Lung microvascular endothelial cell (primary cell): ENCODE measurements around the gene UBE2QL1. TPM values are rescaled to one million over a fixed set of nuclear protein-coding genes. Genes with fewer than 3 reads are reported as not detected.

ENCODE experiments used
- DNase-seq, 2 donors: peaks; one replicate each; pipeline versions ENCODE4 v3.0.0 to v3.0.0-alpha.2; 2010; ENCODE audit warnings: low read depth in 2 of 2
- total RNA-seq: library from RNA; depleted of rRNA; stranded (reverse); fragments of >200 nt; gene quantifications from 2 replicates; pipeline ENCODE4 v1.2.1, GENCODE V29; 2014

The UBE2QL1 gene
- under 0.01 and 0.20 TPM in 2 replicates for total RNA-seq

GRCh38 chr5:6448622-6449464 lies at the start of gene UBE2QL1:
Gene UBE2QL1, plus strand, starts transcription at chr5:6448859. Its CDS starts 35 bp downstream, at chr5:6448894.
- peak; percentile 12 to 37 for DNase-seq

- DNase-seq, result peak in 1 of 2 donors; percentile 20
Observed at GRCh38 chr5:6399980-6400910, 48.4 kb upstream of the UBE2QL1 start.

- DNase-seq, result no peak
Observed at GRCh38 chr5:6401410-6401809, 47.2 kb upstream of the UBE2QL1 start.

- no peak for DNase-seq
Observed at GRCh38 chr5:6402939-6403338, 45.7 kb upstream of the UBE2QL1 start.

- DNase-seq, result no peak
Observed at GRCh38 chr5:6403416-6403815, 45.2 kb upstream of the UBE2QL1 start.

GRCh38 chr5:6404129-6404528 lies 44.5 kb upstream of the UBE2QL1 start:
- DNase-seq, result no peak

- no peak for DNase-seq
Observed at GRCh38 chr5:6405591-6405990, 43.1 kb upstream of the UBE2QL1 start.

GRCh38 chr5:6407558-6408259 lies 41.0 kb upstream of the UBE2QL1 start:
- DNase-seq, result no peak

GRCh38 chr5:6408260-6408596 lies 40.4 kb upstream of the UBE2QL1 start:
- no peak for DNase-seq

- peak in 1 of 2 donors; percentile 28 for DNase-seq
Observed at GRCh38 chr5:6408627-6409446, 39.8 kb upstream of the UBE2QL1 start.

GRCh38 chr5:6410421-6410820 lies 38.2 kb upstream of the UBE2QL1 start:
- DNase-seq, result no peak

GRCh38 chr5:6411141-6411540 lies 37.5 kb upstream of the UBE2QL1 start:
- no peak for DNase-seq

- DNase-seq, result no peak
Observed at GRCh38 chr5:6412811-6413210, 35.8 kb upstream of the UBE2QL1 start.

GRCh38 chr5:6417657-6418056 lies 31.0 kb upstream of the UBE2QL1 start:
- DNase-seq, result no peak

- no peak for DNase-seq
Observed at GRCh38 chr5:6418679-6419276, 29.9 kb upstream of the UBE2QL1 start.

- peak; percentile 51 to 82 for DNase-seq
Observed at GRCh38 chr5:6419340-6419852, 29.3 kb upstream of the UBE2QL1 start.

- peak in 1 of 2 donors; percentile 23 for DNase-seq
Observed at GRCh38 chr5:6423327-6424109, 25.1 kb upstream of the UBE2QL1 start.

- DNase-seq, result no peak
Observed at GRCh38 chr5:6424110-6424659, 24.5 kb upstream of the UBE2QL1 start.

GRCh38 chr5:6424700-6425099 lies 24.0 kb upstream of the UBE2QL1 start:
- no peak for DNase-seq
